SK-N-MC (cell line): ENCODE measurements around the gene NDUFC2.
"Not testable (repeated sequence)": the region's sequence is repeated elsewhere in the genome, so short reads cannot be mapped to it uniquely, and the experiment has no call there.

Source experiments
- EZH2 ChIP-seq: fragments of 200-600 bp; sonication (generic); IDR thresholded peaks from one replicate; pipeline ENCODE4 v1.6.1; 2017; ENCODE audit warnings: antibody characterized with exemption
- FOXP2 ChIP-seq: optimal IDR thresholded peaks from 2 replicates; pipeline ENCODE3; 2011; ENCODE audit warnings: mild to moderate bottlenecking, moderate library complexity; ENCODE audit not compliant: insufficient read depth; ENCODE audit errors: extremely low read length, control extremely low read depth
- POLR2AphosphoS5 ChIP-seq: IDR thresholded peaks from 2 replicates; pipeline ENCODE4 v1.6.1; 2012; ENCODE audit warnings: mild to moderate bottlenecking, low read depth, low read length, borderline replicate concordance

- TF ChIP-seq POLR2AphosphoS5, EZH2, FOXP2: not testable (repeated sequence)
Measured at GRCh38 chr11:78041380-78041719, 38.3 kb downstream of the NDUFC2 start.
